CD4-positive, alpha-beta T cell treated with Interleukin-4 for 4 hours (primary cell): Measurements from ENCODE around the gene APBA2.
A peak's percentile ranks its signal among the peaks of the same experiment; 100 is the strongest.

ENCODE experiments used
- DNase-seq: peaks from one replicate; pipeline ENCODE4 v3.0.0-alpha.2; 2020

The APBA2 gene

DNA sequence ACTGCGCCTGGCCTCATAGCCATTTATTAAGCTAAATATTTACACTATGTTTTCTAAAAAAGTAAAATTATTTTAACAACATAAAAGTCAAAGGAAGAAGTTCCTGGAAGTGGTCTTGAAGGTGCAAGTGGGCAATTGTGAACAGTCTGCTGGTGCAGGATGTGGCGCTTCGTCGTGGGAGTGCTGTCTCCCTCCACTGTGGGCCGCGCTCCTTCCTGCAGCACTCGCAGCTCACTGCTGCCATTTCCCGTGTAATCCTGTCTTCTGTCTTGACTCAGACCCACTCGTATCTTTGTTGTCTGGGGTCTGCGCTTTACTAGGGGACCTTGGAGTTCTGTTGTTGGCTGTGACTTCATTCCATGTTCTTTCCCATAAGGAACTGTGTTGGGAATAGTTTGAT, 56.3 kb downstream of the APBA2 start:
- peak; percentile 27 for DNase-seq

DNA sequence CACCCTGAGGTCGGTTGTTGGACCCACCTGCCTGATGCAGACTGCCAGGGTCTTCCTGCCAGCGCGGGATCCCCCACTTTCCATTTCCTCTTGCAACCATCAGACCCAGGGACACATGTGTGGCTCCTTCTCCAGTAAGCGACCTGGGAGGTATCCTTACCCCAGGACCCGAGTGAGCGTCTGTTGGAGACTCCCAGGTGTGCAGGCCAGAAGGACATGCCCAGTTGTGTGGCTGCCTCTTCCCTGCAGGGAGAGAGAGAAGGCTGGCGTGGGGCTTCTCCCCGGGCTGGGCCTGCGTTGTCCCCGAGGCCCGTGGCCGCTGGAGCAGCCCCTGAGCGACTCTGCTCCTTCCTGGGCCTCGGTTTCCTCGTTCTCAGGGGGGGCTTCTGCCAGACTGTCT, 56.8 kb downstream of the APBA2 start:
- no peak for DNase-seq

DNA sequence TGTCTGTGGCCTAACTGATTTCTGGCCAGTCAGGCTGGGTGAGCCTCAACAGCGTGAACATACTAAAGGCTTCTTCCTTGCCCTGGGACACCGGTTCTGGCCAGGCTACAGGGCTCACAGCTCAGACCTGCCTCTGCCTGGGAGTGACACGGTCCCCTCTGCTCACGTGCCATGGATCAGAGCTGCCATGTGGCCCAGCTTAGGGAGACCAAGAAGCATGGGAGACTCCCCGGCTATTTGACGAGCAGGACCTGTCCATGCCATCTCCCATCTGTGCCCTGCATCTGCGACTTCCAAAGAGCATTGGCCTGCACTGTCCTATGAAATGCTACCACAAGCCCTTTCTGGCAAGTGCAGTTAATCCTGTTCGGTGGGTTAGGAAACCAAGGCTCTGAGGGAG, 57.4 kb downstream of the APBA2 start:
- no peak for DNase-seq

DNA sequence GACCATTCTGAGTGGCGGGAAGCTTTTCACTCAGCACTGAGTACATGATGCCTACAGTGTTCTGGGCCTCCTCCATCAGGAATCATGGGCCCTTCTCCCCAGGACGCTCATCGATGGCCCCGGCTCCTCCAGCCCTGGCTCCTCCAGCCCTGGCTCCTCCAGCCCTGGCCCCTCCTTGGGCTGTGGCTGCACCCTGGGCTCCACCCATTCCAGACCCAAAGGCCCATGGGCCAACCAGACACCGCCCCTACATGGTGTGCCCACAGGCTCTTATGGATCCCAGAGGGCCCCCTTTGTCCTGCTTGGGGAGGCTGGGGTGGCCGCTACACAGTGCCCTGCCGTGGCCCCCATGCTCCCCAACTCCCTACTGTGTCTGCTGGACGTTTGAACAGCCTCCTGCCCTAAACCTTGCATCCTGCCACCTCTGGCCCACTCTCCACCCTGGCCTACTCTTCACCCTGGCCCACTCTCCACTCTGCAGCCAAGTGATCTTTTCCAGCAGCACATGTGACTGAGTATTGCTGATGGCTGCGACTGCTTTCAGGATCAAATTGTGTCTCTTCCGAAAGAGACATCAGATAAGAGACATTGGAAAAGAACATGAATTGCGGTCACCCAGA, 57.9 kb downstream of the APBA2 start:
- DNase-seq, result no peak

DNA sequence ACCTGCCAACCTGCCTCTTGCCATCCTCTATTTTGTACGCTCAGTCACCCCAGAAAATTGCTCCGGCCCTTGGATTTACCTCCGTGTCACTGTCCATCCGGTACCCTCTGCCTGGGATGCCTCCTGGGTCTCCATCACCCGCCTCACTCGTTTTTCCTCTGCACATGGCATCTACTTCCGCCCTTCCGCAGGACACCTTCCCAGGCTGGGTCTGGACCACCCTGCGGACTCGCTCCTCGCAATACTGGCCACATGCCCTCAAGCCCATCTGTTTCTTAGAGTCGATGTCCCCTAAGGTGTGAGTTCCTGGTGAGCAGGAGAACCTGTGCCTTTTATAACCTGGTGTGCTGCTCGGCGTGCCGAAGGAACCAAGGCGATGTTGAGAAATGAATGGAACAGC, 58.5 kb downstream of the APBA2 start:
- DNase-seq, result no peak

DNA sequence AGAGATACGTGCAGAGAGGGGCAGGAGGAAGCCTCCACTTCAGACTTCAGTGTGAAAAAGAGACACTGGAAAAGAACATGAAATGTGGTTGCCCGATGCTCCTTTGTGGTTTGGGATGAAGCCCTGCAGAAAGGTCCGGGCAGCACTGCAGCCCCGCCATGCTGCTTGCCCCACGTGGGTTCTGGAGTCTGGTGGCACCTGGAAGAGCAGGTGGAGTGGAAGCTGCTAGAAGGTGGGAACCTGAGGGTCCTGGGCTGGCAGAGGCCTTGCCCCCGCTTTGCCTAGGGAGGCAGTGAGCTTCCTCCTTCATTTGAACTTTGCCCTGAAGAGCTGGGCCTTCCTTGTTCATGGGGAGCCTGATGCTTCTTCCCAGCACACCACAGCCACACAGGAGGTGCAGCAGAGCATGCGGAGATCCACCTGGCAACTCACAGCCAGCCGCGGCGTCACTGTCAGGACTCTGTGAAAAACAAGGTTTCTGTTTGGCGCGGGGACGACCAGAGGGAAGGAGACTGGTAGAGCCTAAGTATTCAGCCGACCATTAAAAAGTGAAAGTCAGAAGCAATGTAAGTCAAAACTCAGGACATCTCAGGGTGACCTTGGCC, 59.0 kb downstream of the APBA2 start:
- no peak for DNase-seq

DNA sequence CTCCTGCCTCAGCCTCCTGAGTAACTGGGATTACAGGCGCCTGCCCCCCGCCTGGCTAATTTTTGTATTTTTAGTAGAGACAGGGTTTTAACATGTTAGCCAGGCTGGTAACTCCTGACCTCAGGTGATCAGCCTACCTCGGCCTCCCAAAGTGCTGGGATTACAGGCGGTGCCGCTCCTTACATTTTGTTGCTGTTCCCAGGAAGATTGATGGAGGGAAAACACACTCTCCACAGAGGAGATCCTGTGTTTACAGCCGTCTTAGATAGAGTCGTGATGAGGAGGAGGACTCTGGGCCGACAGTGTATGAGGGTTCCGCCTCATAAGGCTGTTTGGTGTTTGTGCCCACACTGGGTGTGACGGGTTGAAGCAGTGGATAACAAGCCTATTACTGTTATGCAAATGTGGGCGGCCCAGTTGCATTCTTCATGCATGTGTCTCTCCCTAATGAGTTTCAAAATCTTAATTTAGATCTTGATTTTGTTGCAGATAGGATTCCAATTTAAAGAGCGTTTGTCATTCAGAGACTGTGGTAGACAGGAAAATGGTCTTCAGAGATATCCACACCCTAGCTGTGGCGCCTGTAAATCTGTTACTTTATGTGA, 60.0 kb downstream of the APBA2 start:
- no peak for DNase-seq

DNA sequence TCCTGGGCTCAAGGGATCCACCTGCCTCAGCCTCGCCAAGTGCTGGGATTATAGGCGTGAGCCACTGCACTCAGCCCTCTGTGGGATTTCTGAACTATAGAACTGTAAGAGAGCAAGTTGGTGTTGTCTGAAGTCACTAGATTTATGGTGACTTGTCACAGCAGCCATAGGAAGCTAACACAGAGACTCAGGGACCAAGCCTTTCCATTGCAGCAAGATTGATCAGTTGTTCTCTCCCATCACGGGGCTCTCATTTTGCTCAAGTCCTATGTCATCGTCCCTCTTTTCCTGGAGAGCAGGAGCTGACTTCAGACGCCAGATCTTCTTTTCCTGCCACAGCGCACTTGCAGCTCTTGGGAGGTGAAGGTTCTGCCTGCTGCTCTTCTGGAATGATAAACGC, 61.0 kb downstream of the APBA2 start:
- no peak for DNase-seq

DNA sequence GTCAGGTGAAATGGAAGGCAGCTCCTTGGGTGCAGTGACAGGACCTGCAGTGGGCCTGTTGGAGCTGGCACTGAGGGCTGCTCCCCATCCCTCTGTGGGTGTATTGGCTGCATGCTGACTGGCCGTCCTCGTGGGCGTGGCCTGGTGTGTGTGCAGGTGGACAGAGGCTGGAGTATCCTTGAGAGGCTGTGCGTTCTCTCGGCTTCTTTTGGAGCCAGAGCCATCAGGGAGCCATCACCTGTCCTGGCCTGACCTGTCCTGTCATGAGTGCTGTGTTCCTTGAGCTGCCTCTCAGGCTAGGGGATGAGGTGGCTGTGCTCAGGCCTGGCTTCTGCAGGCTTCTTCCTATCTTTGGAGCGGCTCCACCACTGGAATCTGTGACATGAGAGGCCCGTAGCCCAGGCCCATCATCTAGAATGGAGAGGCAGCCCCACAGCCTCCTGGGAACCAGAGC, 61.5 kb downstream of the APBA2 start:
- DNase-seq, result no peak

DNA sequence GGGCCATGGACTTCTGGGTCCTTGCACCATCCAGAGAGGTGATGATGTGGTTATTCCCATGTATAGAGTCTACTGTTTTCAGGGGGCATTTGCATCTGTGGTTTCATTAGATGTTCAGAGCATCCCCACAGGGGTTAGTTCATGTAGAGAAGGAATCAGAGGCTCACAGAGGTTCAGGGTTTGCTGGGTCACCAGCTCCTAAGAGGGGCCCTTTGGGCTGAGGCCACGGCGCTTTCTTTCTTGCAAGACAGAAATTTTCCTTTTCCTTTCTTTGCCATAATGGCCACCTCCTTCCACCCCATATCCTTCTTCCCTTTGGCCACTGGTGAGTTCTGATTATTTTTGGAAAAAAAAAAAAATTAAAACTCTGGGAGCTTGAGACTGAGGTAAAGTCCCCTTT, 62.3 kb downstream of the APBA2 start:
- DNase-seq, result no peak

DNA sequence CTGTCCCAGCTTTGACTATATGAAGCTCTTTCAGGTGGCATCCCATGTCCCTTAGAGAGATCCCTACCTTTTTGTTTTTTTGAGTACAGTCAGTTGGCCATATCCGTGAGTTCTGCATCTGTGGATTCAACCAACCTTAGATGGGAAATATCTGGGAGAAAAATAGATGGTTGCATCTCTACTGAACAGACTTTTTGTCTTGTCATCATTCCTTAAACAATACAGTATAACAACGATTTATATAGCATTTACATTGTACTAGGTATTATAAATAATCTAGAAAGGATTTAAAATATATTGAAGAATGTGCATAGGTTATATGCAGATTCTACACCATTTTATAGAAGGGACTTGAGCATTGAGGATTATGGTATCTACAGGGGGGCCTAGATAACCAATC, 65.1 kb downstream of the APBA2 start:
- DNase-seq, result no peak

DNA sequence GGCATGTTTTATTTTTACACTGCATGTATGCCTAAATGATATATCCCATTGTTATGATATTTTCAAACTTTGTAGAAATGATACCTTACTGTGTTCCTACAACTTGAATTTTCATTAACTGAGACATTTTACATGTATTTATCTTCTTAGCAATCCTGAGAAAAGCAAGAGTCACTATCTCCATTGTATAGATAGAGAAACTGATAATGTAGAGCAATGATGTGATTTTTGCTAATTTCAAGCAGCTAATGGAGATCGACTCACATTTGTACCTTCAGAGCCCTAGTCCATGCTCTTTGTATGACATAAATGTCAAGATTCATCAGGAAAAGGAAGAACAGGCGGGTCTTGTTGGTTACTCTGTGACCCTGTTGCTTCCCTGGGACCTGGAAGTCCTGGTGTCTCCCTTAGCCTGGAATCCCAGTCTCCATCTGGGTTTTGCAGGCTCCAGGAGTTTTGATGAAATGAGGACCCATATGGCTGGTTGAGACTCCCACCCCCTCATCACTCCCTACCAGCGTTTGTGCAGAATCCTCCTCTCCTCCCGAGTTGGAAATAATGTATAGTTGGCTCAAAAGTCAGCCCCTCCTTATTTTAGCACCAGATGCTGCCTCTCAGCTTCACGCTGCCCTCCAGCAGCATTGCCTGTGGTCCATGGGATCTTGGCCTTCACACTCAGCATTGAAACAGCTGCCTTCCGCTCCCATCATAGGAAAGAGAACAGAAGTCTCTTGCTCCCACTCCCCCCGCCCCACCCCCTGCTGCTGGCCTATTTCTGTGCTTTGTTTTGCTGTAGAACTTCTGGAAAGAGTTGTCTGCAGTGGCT, 67.1 kb downstream of the APBA2 start:
- no peak for DNase-seq

DNA sequence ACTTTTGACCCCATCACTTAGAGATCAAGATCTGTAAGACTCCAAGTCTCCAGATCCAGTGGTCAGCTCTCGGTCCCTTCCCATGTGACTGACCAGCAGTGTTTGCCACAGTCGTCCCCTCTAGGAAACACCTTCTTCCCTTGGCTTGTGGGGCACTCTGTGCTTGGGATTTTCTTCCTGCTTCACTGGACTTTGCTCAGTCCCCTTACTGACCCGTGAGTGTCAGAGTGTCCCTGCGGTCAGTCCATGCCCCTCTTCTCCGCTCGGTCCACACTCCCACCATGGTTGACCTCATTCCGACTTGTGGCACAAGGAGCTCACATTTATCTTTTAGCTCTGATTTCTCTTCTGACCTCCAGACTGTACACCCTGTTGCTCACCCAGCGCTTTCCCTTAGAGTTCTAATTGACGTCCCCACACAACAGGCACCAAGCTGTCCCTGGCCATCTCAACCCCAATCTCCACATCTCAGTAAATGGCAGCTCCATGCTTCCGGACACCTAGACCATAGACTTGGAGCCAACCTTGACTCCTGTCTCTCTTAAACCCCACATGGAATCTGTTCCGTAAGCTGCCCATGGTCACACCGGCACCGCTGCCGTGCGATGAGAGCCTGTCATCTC, 67.9 kb downstream of the APBA2 start:
- DNase-seq, result no peak

DNA sequence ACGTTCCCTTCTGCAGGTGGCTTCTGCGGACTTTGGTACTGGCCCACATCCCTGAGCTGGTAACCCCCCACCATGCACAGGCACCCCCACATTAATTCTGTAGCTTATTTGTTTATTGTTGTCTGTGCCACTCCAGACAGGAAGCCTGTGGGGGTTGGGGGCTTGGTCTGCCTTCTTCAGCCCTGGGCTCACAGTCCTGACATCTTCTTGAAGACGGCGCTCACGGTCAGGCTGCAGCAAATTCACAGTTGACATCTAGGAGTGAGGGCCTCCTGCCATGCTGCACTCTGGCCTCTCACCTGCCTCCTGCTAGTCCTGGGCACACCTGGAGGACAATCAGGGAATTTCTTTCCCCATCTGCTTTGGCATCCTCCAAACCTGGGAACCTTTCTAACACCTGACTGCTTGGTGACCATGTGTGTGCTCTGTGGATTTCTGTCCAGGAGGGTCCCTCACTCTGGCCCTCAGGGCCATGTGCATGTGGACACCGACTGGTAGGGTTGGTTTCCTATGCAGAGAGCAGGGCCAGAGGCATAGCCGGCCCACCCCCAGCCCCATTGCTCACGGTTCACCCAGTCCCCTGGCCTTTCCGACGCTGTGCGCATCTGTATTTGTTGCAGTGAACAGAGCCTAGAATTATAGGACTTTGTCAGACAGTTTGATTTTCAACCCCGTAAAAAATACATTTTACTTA, 68.8 kb downstream of the APBA2 start:
- no peak for DNase-seq

DNA sequence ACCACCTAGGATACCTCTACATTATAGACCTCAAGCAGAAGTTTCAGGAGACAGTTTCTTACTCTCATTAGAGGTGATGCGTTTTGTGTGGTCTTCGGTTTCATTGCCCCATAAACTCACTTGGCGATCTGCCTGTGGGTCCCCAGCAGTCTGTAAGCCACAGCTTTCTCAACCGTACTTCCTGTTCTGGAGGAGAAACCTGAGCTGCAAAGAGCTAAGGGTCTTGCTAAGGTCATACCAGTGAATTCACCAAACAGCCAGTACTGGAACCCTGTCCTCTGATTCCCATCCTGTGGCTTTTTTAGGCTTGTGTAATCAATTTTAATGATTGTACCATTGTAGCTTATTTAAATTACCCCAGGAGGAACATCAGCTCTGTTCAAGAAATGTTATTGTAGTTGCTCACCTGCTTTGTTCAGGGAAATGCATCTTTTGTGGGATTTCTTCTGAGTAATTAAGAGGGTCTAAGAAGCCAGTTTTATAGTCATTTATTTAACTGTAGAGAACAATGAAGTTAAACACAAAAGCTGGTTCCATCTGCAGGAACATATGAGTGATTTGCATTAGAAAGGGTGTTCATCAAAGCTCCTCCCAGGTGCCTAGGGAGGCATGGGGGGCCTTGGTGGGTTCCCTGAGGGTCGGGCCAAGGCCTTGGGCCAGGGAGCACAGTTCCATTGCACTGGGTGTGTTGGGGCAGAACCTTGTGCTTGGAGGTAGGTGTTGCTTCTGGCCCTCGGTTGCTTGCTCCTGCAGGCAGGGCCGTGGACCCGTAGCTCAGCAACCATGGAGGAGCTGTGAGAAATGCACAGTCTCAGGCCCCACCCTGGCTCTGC, 69.6 kb downstream of the APBA2 start:
- DNase-seq, result peak; percentile 18

DNA sequence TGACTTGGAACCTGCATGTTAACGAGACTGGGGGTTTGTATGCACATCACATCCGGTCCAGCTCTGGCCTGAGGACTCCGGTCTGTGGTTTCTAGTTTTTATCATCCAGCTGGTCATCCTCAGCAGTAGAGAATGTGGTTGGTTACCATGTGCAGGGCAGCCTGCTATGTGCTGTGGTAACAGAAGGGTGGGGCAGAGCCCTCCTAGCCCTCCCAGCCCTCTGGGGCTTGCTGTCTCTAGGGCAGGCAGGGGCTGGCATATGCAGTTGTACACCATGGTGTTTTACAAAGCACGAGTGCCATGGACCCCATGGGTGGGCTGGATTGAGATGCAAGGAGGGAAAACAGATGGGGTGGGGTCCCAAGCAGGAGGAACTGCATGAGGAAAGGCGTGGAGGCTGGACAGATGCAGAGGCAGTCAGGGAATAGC, 70.2 kb downstream of the APBA2 start:
- DNase-seq, result no peak

DNA sequence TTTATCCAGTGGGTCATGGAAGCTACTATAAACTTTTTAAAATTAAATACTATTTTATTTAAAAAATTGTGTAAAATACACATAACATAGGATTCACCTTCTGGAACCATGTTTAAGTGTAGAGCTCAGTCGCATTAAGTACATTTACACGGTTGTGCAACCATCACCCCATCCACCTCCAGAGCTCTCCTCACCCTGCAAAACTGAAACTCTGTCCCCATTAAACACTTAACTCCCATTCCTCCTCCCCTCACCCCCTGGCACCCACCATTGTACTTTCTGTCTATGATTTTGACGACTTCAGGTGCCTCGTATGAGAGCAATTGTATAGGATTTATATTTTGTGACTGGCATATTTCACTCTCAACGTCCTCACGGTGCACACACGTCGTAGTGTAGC, 70.7 kb downstream of the APBA2 start:
- DNase-seq, result no peak

DNA sequence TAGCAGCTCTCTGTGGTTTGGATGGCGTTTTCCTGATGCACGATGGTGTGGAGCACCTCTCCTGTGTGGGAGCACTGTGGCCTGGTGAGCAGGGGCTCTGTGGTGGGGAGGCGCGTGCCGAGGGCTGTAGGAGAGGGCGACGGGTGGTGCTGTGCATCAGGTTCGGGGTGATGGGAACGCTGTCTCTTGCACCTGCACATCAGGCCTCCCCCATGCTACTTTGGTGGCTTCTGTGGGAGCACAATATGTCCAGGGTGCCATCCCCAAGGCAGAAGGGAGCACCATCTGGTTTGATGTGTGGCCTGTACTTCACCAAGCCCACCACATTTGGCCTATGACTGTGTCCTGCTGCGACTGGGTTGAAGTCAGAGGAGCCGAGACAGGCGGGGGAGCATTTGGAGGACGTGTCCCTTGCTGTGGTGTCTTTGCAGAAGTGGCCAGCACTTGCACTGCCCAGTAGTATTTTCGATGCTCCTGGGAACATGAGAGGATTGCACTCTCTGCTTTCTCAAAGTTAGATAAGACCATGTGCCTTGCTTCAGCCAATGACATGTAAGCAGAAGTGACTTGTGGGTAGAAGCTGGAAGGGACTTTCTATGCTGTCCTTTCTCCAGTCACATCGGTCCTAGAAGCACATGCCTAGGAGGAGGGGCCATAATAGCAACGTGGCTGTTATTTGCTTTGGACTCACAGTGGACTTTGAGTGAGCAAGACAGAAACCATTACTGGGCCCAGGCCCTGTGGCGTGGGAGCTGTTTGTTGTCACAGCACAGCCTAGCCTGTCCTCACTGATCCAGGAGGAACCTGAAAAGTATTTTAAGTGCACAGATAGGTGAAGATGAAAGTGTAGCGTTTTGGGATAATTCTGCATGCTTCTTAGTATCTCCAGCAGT, 72.1 kb downstream of the APBA2 start:
- DNase-seq, result no peak

DNA sequence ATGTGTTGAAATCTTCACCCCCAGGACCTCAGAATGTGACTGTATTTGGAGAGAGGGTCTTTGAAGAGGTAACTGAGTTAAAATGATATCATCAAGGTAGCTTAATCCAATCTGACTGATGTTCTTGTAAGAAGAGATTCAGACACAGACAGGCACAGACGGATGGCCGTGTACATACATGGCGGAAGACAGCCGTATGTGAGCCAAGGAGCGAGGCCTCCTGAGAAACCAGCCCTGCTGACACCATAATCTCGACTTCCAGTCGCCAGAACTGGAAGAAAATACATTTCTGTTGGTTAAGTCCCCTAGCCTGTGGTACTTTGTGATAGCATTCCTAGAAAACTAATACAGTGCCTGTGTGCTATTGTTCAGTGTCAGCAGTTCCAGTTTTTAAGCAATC, 73.6 kb downstream of the APBA2 start:
- DNase-seq, result no peak

DNA sequence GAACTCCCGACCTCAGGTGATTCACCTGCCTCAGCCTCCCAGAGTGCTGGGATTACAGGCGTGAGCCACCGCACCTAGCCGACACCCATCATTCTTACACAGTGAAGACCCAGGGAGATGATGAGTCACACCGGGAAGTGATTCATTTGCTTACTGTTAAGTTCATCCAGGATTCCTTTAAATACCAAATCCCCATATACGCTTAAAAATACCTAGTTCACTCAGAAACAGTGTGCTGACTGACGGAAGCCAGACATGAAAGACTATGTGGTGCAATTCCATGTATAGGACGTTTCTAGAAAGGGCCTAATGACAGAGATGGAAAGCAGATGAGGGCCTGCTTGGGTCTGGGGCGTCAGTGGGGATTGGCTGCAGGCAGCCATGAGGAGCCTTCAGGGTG, 75.2 kb downstream of the APBA2 start:
- DNase-seq, result no peak

DNA sequence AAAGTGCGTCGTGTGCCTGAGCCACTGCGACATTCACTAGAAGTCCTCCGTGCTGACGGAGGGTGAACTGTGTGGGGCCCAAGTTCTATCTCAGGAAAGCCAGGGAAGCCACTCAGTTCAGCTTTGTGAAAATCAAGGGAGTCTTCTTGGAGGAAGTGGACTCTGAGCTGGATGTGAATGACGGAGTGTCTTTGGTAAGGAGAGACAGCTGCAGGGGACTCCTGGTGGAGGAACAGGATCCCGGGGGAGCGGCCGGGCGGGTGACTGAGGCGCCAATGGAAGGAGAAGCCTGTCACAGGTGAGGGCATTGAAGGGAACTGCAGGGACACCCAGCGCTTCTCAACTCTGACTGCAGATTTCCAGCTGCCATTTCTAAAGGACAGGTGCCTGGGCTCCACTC, 75.6 kb downstream of the APBA2 start:
- DNase-seq, result no peak
